ENCODE measurements around the gene MACROD2.

DNA sequence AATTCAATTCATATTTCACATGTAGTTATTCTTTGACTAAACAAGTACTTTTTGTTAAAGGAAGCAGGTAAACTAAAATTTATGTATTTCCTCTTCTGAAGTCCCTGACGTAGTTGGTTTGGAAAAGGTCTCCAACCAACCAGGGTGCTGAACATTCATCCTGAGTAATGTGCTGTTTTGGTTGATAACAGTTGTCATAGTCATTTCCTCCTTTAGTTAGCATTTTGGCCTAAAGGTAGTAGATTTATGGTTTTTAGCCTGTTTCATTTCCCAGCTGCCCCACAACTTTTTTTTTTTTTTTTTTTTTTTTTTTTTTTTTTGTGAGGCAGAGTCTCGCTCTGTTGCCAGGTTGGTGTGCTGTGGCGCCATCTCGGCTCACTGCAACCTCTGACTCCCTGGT lies 724.9 kb downstream of the MACROD2 start:
- TF ChIP-seq, protein P1, sequence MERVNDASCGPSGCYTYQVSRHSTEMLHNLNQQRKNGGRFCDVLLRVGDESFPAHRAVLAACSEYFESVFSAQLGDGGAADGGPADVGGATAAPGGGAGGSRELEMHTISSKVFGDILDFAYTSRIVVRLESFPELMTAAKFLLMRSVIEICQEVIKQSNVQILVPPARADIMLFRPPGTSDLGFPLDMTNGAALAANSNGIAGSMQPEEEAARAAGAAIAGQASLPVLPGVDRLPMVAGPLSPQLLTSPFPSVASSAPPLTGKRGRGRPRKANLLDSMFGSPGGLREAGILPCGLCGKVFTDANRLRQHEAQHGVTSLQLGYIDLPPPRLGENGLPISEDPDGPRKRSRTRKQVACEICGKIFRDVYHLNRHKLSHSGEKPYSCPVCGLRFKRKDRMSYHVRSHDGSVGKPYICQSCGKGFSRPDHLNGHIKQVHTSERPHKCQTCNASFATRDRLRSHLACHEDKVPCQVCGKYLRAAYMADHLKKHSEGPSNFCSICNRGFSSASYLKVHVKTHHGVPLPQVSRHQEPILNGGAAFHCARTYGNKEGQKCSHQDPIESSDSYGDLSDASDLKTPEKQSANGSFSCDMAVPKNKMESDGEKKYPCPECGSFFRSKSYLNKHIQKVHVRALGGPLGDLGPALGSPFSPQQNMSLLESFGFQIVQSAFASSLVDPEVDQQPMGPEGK (CRISPR knock-in tag; IDR thresholded peaks at IDR 0.05; ENCODE audit: borderline replicate concordance) = no peak
- TF ChIP-seq CREB5 (CRISPR knock-in tag; IDR thresholded peaks at IDR 0.05; ENCODE audit: low read depth) (no peak), ZFP30 (CRISPR knock-in tag; IDR thresholded peaks at IDR 0.05) (no peak), ZNF70 (CRISPR knock-in tag; IDR thresholded peaks at IDR 0.05) (no peak), ESRRG (CRISPR knock-in tag; IDR thresholded peaks at IDR 0.05) (no peak), ARNTL (CRISPR knock-in tag; IDR thresholded peaks at IDR 0.05; ENCODE audit: borderline replicate concordance, low read depth) (no peak), OSR1 (CRISPR knock-in tag; IDR thresholded peaks at IDR 0.05) (no peak), ZNF565 (CRISPR knock-in tag; conservative IDR thresholded peaks at IDR 0.05; ENCODE audit: low read depth) (no peak), RARB (CRISPR knock-in tag; IDR thresholded peaks at IDR 0.05) (no peak), CSDC2 (CRISPR knock-in tag; IDR thresholded peaks at IDR 0.05) (no peak), ZFP3 (CRISPR knock-in tag; IDR thresholded peaks at IDR 0.05) (no peak)
